ENCODE results near the gene CTRB2.

CTRB2 gene

GRCh38 chr16:75189638-75190245 is 17.2 kb downstream of the CTRB2 start:
- H3K36me3 ChIP-seq (ENCODE audit: control insufficient read depth in 4 of 4, insufficient read depth in 4 of 4, low read length in 3 of 4), result no peaks in the 10 kb centered on the region
- 84% methylated on average over 8 of the region's 8 CpGs for WGBS (ENCODE audit: insufficient coverage)
- H3K9me3 ChIP-seq (ENCODE audit: control extremely low read depth in 1 of 5, control insufficient read depth in 4 of 5, insufficient read depth in 2 of 5, low read depth in 1 of 5, low read length in 4 of 5), result peaks cover 0 to 10% (median 4%) of the 10 kb centered on the region in 5 experiments
- H3K4me1 ChIP-seq (ENCODE audit: control extremely low read depth in 1 of 4, control insufficient read depth in 4 of 4, insufficient read depth in 4 of 4, low read length in 3 of 4), result no peaks in the 10 kb centered on the region
- no peak overlapping the region for H3K27ac ChIP-seq (ENCODE audit: insufficient read depth in 1 of 2, low read depth in 1 of 2, low read length in 2 of 2, poor library complexity in 1 of 2, severe bottlenecking in 2 of 2)
- CTCF ChIA-PET, result no interaction called here
- POLR2A ChIA-PET, result interaction anchor here (0.6 kb wide), 1 partner anchor 209 kb away, joined by 3 read pairs; no protein-coding TSS in a partner anchor
- peaks cover 0 to 40% (median 5%) of the 10 kb centered on the region in 5 experiments for H3K27me3 ChIP-seq (replicated peaks in 2 of 5; ENCODE audit: control insufficient read depth in 4 of 5, insufficient read depth in 5 of 5, low read length in 4 of 5)
- DNase-seq, result no peak
- no peak overlapping the region for H3K4me3 ChIP-seq (ENCODE audit: control insufficient read depth in 1 of 7, extremely low read depth in 1 of 7, insufficient read depth in 4 of 7, low read depth in 2 of 7, low read length in 6 of 7)

- Histone ChIP-seq H3K4me3 (ENCODE audit: control insufficient read depth in 1 of 7, extremely low read depth in 1 of 7, insufficient read depth in 4 of 7, low read depth in 2 of 7, low read length in 6 of 7) (no peak overlapping the region), H3K9me3 (ENCODE audit: control extremely low read depth in 1 of 5, control insufficient read depth in 4 of 5, insufficient read depth in 2 of 5, low read depth in 1 of 5, low read length in 4 of 5) (peaks cover 0 to 10% (median 3%) of the 10 kb centered on the region in 5 experiments), H3K36me3 (ENCODE audit: control insufficient read depth in 4 of 4, insufficient read depth in 4 of 4, low read length in 3 of 4) (no peaks in the 10 kb centered on the region), H3K27me3 (replicated peaks in 2 of 5; ENCODE audit: control insufficient read depth in 4 of 5, insufficient read depth in 5 of 5, low read length in 4 of 5) (peaks cover 0 to 36% (median 5%) of the 10 kb centered on the region in 5 experiments), H3K27ac (ENCODE audit: insufficient read depth in 1 of 2, low read depth in 1 of 2, low read length in 2 of 2, poor library complexity in 1 of 2, severe bottlenecking in 2 of 2) (no peak overlapping the region), H3K4me1 (ENCODE audit: control extremely low read depth in 1 of 4, control insufficient read depth in 4 of 4, insufficient read depth in 4 of 4, low read length in 3 of 4) (no peaks in the 10 kb centered on the region)
- CTCF ChIA-PET, result interaction anchor here (2.3 kb wide), 1 partner anchor 9 kb away, joined by 10 read pairs; no protein-coding TSS in a partner anchor
- POLR2A ChIA-PET, result interaction anchor here (0.6 kb wide), 1 partner anchor 210 kb away, joined by 3 read pairs; no protein-coding TSS in a partner anchor
- no peak for DNase-seq
- 92% methylated on average over 14 of the region's 14 CpGs for WGBS (ENCODE audit: insufficient coverage)
Measured at GRCh38 chr16:75188832-75189477, 18.0 kb downstream of the CTRB2 start.

GRCh38 chr16:75181630-75182029 is 25.3 kb downstream of the CTRB2 start:
- Histone ChIP-seq H3K36me3 (ENCODE audit: control insufficient read depth in 4 of 4, insufficient read depth in 4 of 4, low read length in 3 of 4) (no peaks in the 10 kb centered on the region), H3K9me3 (ENCODE audit: control extremely low read depth in 1 of 5, control insufficient read depth in 4 of 5, insufficient read depth in 2 of 5, low read depth in 1 of 5, low read length in 4 of 5) (peaks cover 5 to 26% (median 5%) of the 10 kb centered on the region in 5 experiments), H3K27me3 (replicated peaks in 2 of 5; ENCODE audit: control insufficient read depth in 4 of 5, insufficient read depth in 5 of 5, low read length in 4 of 5) (no peaks in the 10 kb centered on the region), H3K4me1 (ENCODE audit: control extremely low read depth in 1 of 4, control insufficient read depth in 4 of 4, insufficient read depth in 4 of 4, low read length in 3 of 4) (no peaks in the 10 kb centered on the region), H3K4me3 (ENCODE audit: control insufficient read depth in 1 of 7, extremely low read depth in 1 of 7, insufficient read depth in 4 of 7, low read depth in 2 of 7, low read length in 6 of 7) (no peak overlapping the region), H3K27ac (ENCODE audit: insufficient read depth in 1 of 2, low read depth in 1 of 2, low read length in 2 of 2, poor library complexity in 1 of 2, severe bottlenecking in 2 of 2) (no peak overlapping the region)
- peak in 2 of 3 donors; percentile 60 to 70 for DNase-seq
- POLR2A ChIA-PET, result no interaction called here
- CTCF ChIA-PET, result no interaction called here
- WGBS (ENCODE audit: insufficient coverage), result 19% methylated on average over 2 of the region's 3 CpGs

- ChIA-PET POLR2A (no interaction called here), CTCF (no interaction called here)
- Histone ChIP-seq H3K9me3 (ENCODE audit: control extremely low read depth in 1 of 5, control insufficient read depth in 4 of 5, insufficient read depth in 2 of 5, low read depth in 1 of 5, low read length in 4 of 5) (peaks cover 2 to 38% (median 22%) of the 10 kb centered on the region in 5 experiments), H3K27me3 (replicated peaks in 2 of 5; ENCODE audit: control insufficient read depth in 4 of 5, insufficient read depth in 5 of 5, low read length in 4 of 5) (no peaks in the 10 kb centered on the region), H3K36me3 (ENCODE audit: control insufficient read depth in 4 of 4, insufficient read depth in 4 of 4, low read length in 3 of 4) (no peaks in the 10 kb centered on the region), H3K27ac (ENCODE audit: insufficient read depth in 1 of 2, low read depth in 1 of 2, low read length in 2 of 2, poor library complexity in 1 of 2, severe bottlenecking in 2 of 2) (no peak overlapping the region), H3K4me3 (ENCODE audit: control insufficient read depth in 1 of 7, extremely low read depth in 1 of 7, insufficient read depth in 4 of 7, low read depth in 2 of 7, low read length in 6 of 7) (no peak overlapping the region), H3K4me1 (ENCODE audit: control extremely low read depth in 1 of 4, control insufficient read depth in 4 of 4, insufficient read depth in 4 of 4, low read length in 3 of 4) (no peaks in the 10 kb centered on the region)
- WGBS (ENCODE audit: insufficient coverage), result 96% methylated on average over 4 of the region's 6 CpGs
- DNase-seq, result no peak
Measured at GRCh38 chr16:75179208-75179607, 27.8 kb downstream of the CTRB2 start.

GRCh38 chr16:75176926-75177325 is 30.0 kb downstream of the CTRB2 start:
- H3K27ac ChIP-seq (ENCODE audit: insufficient read depth in 1 of 2, low read depth in 1 of 2, low read length in 2 of 2, poor library complexity in 1 of 2, severe bottlenecking in 2 of 2), result no peak overlapping the region
- peak in 1 of 3 donors; percentile 9 for DNase-seq
- H3K36me3 ChIP-seq (ENCODE audit: control insufficient read depth in 4 of 4, insufficient read depth in 4 of 4, low read length in 3 of 4), result peaks cover 0 to 8% (median 0%) of the 10 kb centered on the region in 4 experiments
- CTCF ChIA-PET, result no interaction called here
- no peaks in the 10 kb centered on the region for H3K4me1 ChIP-seq (ENCODE audit: control extremely low read depth in 1 of 4, control insufficient read depth in 4 of 4, insufficient read depth in 4 of 4, low read length in 3 of 4)
- H3K4me3 ChIP-seq (ENCODE audit: control insufficient read depth in 1 of 7, extremely low read depth in 1 of 7, insufficient read depth in 4 of 7, low read depth in 2 of 7, low read length in 6 of 7), result no peak overlapping the region
- H3K9me3 ChIP-seq (ENCODE audit: control extremely low read depth in 1 of 5, control insufficient read depth in 4 of 5, insufficient read depth in 2 of 5, low read depth in 1 of 5, low read length in 4 of 5), result peaks cover 2 to 57% (median 31%) of the 10 kb centered on the region in 5 experiments
- POLR2A ChIA-PET, result interaction anchor here (0.6 kb wide), 1 partner anchor 9 kb away, joined by 3 read pairs; no protein-coding TSS in a partner anchor
- no peaks in the 10 kb centered on the region for H3K27me3 ChIP-seq (replicated peaks in 2 of 5; ENCODE audit: control insufficient read depth in 4 of 5, insufficient read depth in 5 of 5, low read length in 4 of 5)
- 100% methylated on average over 1 of the region's 2 CpGs for WGBS (ENCODE audit: insufficient coverage)

GRCh38 chr16:75175074-75175473 is 31.9 kb downstream of the CTRB2 start:
- no peak for DNase-seq
- CTCF ChIA-PET, result no interaction called here
- H3K9me3 ChIP-seq (ENCODE audit: control extremely low read depth in 1 of 5, control insufficient read depth in 4 of 5, insufficient read depth in 2 of 5, low read depth in 1 of 5, low read length in 4 of 5), result peaks cover 2 to 74% (median 36%) of the 10 kb centered on the region in 5 experiments
- H3K4me1 ChIP-seq (ENCODE audit: control extremely low read depth in 1 of 4, control insufficient read depth in 4 of 4, insufficient read depth in 4 of 4, low read length in 3 of 4), result no peaks in the 10 kb centered on the region
- H3K27ac ChIP-seq (ENCODE audit: insufficient read depth in 1 of 2, low read depth in 1 of 2, low read length in 2 of 2, poor library complexity in 1 of 2, severe bottlenecking in 2 of 2), result no peak overlapping the region
- no peaks in the 10 kb centered on the region for H3K27me3 ChIP-seq (replicated peaks in 2 of 5; ENCODE audit: control insufficient read depth in 4 of 5, insufficient read depth in 5 of 5, low read length in 4 of 5)
- no peak overlapping the region for H3K4me3 ChIP-seq (ENCODE audit: control insufficient read depth in 1 of 7, extremely low read depth in 1 of 7, insufficient read depth in 4 of 7, low read depth in 2 of 7, low read length in 6 of 7)
- WGBS (ENCODE audit: insufficient coverage), result 95% methylated on average over 3 of the region's 3 CpGs
- POLR2A ChIA-PET, result no interaction called here
- H3K36me3 ChIP-seq (ENCODE audit: control insufficient read depth in 4 of 4, insufficient read depth in 4 of 4, low read length in 3 of 4), result peaks cover 1 to 24% (median 7%) of the 10 kb centered on the region in 4 experiments

GRCh38 chr16:75172578-75172977 is 34.4 kb downstream of the CTRB2 start:
- Histone ChIP-seq H3K4me1 (ENCODE audit: control extremely low read depth in 1 of 4, control insufficient read depth in 4 of 4, insufficient read depth in 4 of 4, low read length in 3 of 4) (no peaks in the 10 kb centered on the region), H3K4me3 (ENCODE audit: control insufficient read depth in 1 of 7, extremely low read depth in 1 of 7, insufficient read depth in 4 of 7, low read depth in 2 of 7, low read length in 6 of 7) (peak overlapping the region in 1 of 7 experiments; percentile 21), H3K9me3 (ENCODE audit: control extremely low read depth in 1 of 5, control insufficient read depth in 4 of 5, insufficient read depth in 2 of 5, low read depth in 1 of 5, low read length in 4 of 5) (peaks cover 10 to 88% (median 57%) of the 10 kb centered on the region in 5 experiments), H3K36me3 (ENCODE audit: control insufficient read depth in 4 of 4, insufficient read depth in 4 of 4, low read length in 3 of 4) (peaks cover 21 to 49% (median 29%) of the 10 kb centered on the region in 4 experiments), H3K27ac (ENCODE audit: insufficient read depth in 1 of 2, low read depth in 1 of 2, low read length in 2 of 2, poor library complexity in 1 of 2, severe bottlenecking in 2 of 2) (no peak overlapping the region), H3K27me3 (replicated peaks in 2 of 5; ENCODE audit: control insufficient read depth in 4 of 5, insufficient read depth in 5 of 5, low read length in 4 of 5) (no peaks in the 10 kb centered on the region)
- CTCF ChIA-PET, result no interaction called here
- no peak for DNase-seq
- POLR2A ChIA-PET, result no interaction called here
- WGBS (ENCODE audit: insufficient coverage), result 100% methylated on average over 2 of the region's 4 CpGs

Data from common myeloid progenitor, CD34-positive (primary cell).